Measurements from ENCODE around the gene NECTIN2.
"Not testable (repeated sequence)": the region's sequence is repeated elsewhere in the genome, so short reads cannot be mapped to it uniquely, and the experiment has no call there.

DNA sequence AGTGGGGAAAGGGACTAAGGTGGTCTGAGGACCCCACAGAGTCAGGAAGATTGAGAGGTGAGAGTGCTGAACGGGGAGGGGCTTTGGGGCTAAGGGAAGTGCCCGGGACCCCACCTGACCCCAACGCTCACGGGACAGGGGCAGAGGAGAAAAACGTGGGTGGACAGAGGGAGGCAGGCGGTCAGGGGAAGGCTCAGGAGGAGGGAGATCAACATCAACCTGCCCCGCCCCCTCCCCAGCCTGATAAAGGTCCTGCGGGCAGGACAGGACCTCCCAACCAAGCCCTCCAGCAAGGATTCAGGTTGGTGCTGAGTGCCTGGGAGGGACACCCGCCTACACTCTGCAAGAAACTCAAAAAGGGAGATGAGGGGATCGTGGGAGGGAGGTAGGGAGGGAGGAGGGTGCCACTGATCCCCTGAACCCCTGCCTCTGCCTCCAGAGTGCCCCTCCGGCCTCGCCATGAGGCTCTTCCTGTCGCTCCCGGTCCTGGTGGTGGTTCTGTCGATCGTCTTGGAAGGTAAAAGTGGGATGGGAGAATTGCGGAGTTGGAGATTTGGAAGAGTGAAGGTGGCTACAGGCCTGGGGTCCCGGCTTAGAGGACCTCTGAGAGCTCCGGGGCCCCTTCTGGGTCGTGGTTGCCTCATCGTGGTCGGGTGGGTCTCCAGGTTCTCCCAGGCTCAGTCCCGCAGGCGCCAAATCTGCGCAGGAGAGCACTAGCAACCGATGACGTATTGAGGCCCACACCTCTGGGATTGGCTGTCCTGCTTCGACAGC, 68.5 kb downstream of the NECTIN2 start, which contains the start of gene APOC1:
- not testable (repeated sequence) for TF ChIP-seq GATA2, GATA3 (IDR thresholded peaks at IDR 0.05; ENCODE audit: low read depth, low read length)

Data from SH-SY5Y (cell line).